SU-DHL-6 (cell line): ENCODE data around the gene HOXA10.

Experiments
- EZH2phosphoT487 ChIP-seq: fragments of 200-600 bp; sonication (generic), shearing (Covaris generic); conservative IDR thresholded peaks from 2 replicates; pipeline ENCODE4 v1.6.1; 2018; ENCODE audit warnings: mild to moderate bottlenecking, antibody characterized with exemption, low read length, moderate library complexity, mixed read lengths
- TF ChIP-seq, protein P1 (sequence below): fragments of 200-600 bp; sonication (generic); IDR thresholded peaks from one replicate; pipeline ENCODE4 v1.5.1; 2017; ENCODE audit warnings: antibody characterized with exemption, mild to moderate bottlenecking, low read length, moderate library complexity; ENCODE audit not compliant: insufficient read depth, poor library complexity, severe bottlenecking

DNA sequence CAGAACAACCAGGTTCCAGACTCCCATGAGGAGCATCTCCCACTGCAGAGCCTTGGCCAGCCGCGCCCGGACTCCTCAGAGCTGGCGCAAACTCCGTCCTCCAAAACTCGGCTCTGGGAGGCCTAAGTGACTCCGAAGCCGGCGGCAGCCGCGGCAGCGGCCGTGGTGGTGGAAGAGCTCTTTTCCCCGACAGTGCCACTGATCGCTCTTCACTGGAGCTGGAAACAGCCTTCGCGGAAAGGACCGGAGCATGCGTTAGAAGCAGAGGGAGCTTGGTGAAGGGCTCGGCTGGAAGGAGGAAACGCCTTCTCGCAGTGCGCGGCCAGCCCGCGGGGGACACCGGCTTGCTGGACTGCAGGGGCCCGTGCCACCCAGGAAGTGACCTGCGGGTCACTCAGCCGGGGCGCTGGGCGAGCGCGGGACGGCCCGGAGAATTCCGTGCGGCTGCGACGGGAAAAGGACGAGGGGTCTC lies 30.8 kb upstream of the HOXA10 start:
- TF ChIP-seq, protein P1, sequence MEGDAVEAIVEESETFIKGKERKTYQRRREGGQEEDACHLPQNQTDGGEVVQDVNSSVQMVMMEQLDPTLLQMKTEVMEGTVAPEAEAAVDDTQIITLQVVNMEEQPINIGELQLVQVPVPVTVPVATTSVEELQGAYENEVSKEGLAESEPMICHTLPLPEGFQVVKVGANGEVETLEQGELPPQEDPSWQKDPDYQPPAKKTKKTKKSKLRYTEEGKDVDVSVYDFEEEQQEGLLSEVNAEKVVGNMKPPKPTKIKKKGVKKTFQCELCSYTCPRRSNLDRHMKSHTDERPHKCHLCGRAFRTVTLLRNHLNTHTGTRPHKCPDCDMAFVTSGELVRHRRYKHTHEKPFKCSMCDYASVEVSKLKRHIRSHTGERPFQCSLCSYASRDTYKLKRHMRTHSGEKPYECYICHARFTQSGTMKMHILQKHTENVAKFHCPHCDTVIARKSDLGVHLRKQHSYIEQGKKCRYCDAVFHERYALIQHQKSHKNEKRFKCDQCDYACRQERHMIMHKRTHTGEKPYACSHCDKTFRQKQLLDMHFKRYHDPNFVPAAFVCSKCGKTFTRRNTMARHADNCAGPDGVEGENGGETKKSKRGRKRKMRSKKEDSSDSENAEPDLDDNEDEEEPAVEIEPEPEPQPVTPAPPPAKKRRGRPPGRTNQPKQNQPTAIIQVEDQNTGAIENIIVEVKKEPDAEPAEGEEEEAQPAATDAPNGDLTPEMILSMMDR, result no peak
- TF ChIP-seq EZH2phosphoT487, result no peak
